Liver (tissue), 9 donors: ENCODE data around the gene NCKIPSD. TPM values are rescaled to one million over a fixed set of nuclear protein-coding genes. Genes with fewer than 3 reads are reported as not detected.

ENCODE experiments used
- DNase-seq: peaks from one replicate; pipeline ENCODE4 v3.0.0-alpha.2; 2017; ENCODE audit warnings: low spot score
- H3K27ac ChIP-seq, 2 donors: one replicate each; pipeline ENCODE4 v1.7.0; 2013; ENCODE audit warnings: inconsistent platforms in 2 of 2, low read length in 2 of 2, control low read depth in 1 of 2, low read depth in 1 of 2, mild to moderate bottlenecking in 1 of 2
- H3K27me3 ChIP-seq, 4 donors: one replicate each; pipeline versions ENCODE4 v1.6.1 to v1.7.0; 2013; ENCODE audit warnings: low read length in 3 of 4, inconsistent platforms in 1 of 4, mild to moderate bottlenecking in 1 of 4, moderate library complexity in 1 of 4; ENCODE audit not compliant: control insufficient read depth in 4 of 4, insufficient read depth in 4 of 4
- H3K36me3 ChIP-seq, 4 donors: one replicate each; pipeline versions ENCODE4 v1.6.1 to v1.7.0; 2013; ENCODE audit warnings: low read length in 3 of 4, mild to moderate bottlenecking in 3 of 4, low read depth in 1 of 4, moderate library complexity in 1 of 4; ENCODE audit not compliant: control insufficient read depth in 4 of 4, insufficient read depth in 3 of 4
- H3K4me1 ChIP-seq, 4 donors: one replicate each; pipeline versions ENCODE4 v1.6.1 to v1.7.0; 2013; ENCODE audit warnings: low read length in 3 of 4, mild to moderate bottlenecking in 3 of 4, moderate library complexity in 1 of 4; ENCODE audit not compliant: control insufficient read depth in 4 of 4, insufficient read depth in 4 of 4
- H3K4me3 ChIP-seq, 3 donors: one replicate each; pipeline versions ENCODE4 v1.6.1 to v1.7.0; 2013; ENCODE audit warnings: low read length in 3 of 3, control low read depth in 1 of 3, low read depth in 1 of 3, mild to moderate bottlenecking in 1 of 3
- H3K9ac ChIP-seq, 2 donors: one replicate each; pipeline ENCODE4 v1.7.0; 2013; ENCODE audit warnings: low read length in 2 of 2, mild to moderate bottlenecking in 2 of 2, moderate library complexity in 2 of 2, control low read depth in 1 of 2, low read depth in 1 of 2
- H3K9me3 ChIP-seq, 4 donors: one replicate each; pipeline versions ENCODE4 v1.6.1 to v1.7.0; 2013; ENCODE audit warnings: low read length in 3 of 4; ENCODE audit not compliant: control insufficient read depth in 4 of 4
- ATF3 ChIP-seq: IDR thresholded peaks from 2 replicates; pipeline ENCODE4 v1.6.1; 2016; ENCODE audit warnings: antibody characterized with exemption
- EGR1 ChIP-seq, 2 donors: IDR thresholded peaks; 2 replicates each; pipeline ENCODE4 v1.6.1; 2016 to 2018; ENCODE audit warnings: antibody characterized with exemption in 2 of 2, low read depth in 2 of 2
- FOXA1 ChIP-seq: IDR thresholded peaks from 2 replicates; pipeline ENCODE4 v1.6.1; 2016; ENCODE audit warnings: antibody characterized with exemption
- FOXA2 ChIP-seq: IDR thresholded peaks from 2 replicates; pipeline ENCODE4 v1.6.1; 2016; ENCODE audit warnings: antibody characterized with exemption
- GABPA ChIP-seq, 2 donors: IDR thresholded peaks in 1 of 2; conservative IDR thresholded peaks in 1 of 2; 2 replicates each; pipeline ENCODE4 v1.6.1; 2016; ENCODE audit warnings: antibody characterized with exemption in 2 of 2, mild to moderate bottlenecking in 1 of 2, moderate library complexity in 1 of 2
- HNF4A ChIP-seq, 2 donors: conservative IDR thresholded peaks; 2 replicates each; pipeline ENCODE4 v1.6.1; 2016; ENCODE audit warnings: antibody characterized with exemption in 2 of 2, mild to moderate bottlenecking in 2 of 2
- HNF4G ChIP-seq: IDR thresholded peaks from 2 replicates; pipeline ENCODE4 v1.6.1; 2016; ENCODE audit warnings: antibody characterized with exemption
- MAX ChIP-seq: IDR thresholded peaks from 2 replicates; pipeline ENCODE4 v1.6.1; 2016; ENCODE audit warnings: antibody characterized with exemption
- NR2F2 ChIP-seq: IDR thresholded peaks from 2 replicates; pipeline ENCODE4 v1.6.1; 2016; ENCODE audit warnings: antibody characterized with exemption
- RAD21 ChIP-seq, 2 donors: IDR thresholded peaks; 2 replicates each; pipeline ENCODE4 v1.6.1; 2016; ENCODE audit warnings: antibody characterized with exemption in 2 of 2, mild to moderate bottlenecking in 2 of 2
- REST ChIP-seq: IDR thresholded peaks from 2 replicates; pipeline ENCODE4 v1.6.1; 2016; ENCODE audit warnings: antibody characterized with exemption, mild to moderate bottlenecking
- RXRA ChIP-seq, 2 donors: IDR thresholded peaks; 2 replicates each; pipeline ENCODE4 v1.6.1; 2017 to 2018; ENCODE audit warnings: antibody characterized with exemption in 2 of 2, mild to moderate bottlenecking in 1 of 2
- SP1 ChIP-seq: IDR thresholded peaks from 2 replicates; pipeline ENCODE4 v1.6.1; 2018; ENCODE audit warnings: antibody characterized with exemption, mild to moderate bottlenecking
- TAF1 ChIP-seq: conservative IDR thresholded peaks from 2 replicates; pipeline ENCODE4 v1.6.1; 2016; ENCODE audit warnings: antibody characterized with exemption, mild to moderate bottlenecking
- YY1 ChIP-seq: IDR thresholded peaks from 2 replicates; pipeline ENCODE4 v1.6.1; 2016; ENCODE audit warnings: antibody characterized with exemption, mild to moderate bottlenecking
- ZBTB33 ChIP-seq: IDR thresholded peaks from 2 replicates; pipeline ENCODE4 v1.6.1; 2016; ENCODE audit warnings: antibody characterized with exemption
- WGBS: extraction: QIAGEN DNeasy Blood & Tissue Kit; methylation state at CpG from one replicate; pipeline ENCODE4 v1.1.7; 2013; 5-methylcytosine and 5-hydroxymethylcytosine counted together
- polyA plus RNA-seq, 2 donors: library from polyadenylated mRNA; stranded (reverse) in 1 of 2; unstranded in 1 of 2; fragments of 200-250 nt in 1 of 2; fragments of >200 nt in 1 of 2; fragmentation: Nextera tagmentation in 1 of 2; extraction: Ambion mirVana in 1 of 2; gene quantifications; one replicate each; pipeline versions ENCODE4 v1.2.1 to v1.2.3, GENCODE V29; 2013 to 2015
- total RNA-seq, 2 donors: library from RNA; depleted of rRNA; stranded (reverse); fragments of >200 nt; gene quantifications; one replicate each; pipeline ENCODE4 v1.2.3, GENCODE V29; 2014
- donor health status: healthy.
- donor health status: healthy.
- donor health status: healthy.
- donor health status: healthy.
- donor health status: healthy.

NCKIPSD gene
- total and polyA plus RNA-seq, 4 donors, result 5.9 to 12.9 (median 8.7) TPM

- Histone ChIP-seq H3K27me3 (no peaks in the 10 kb centered on the region), H3K9me3 (no peaks in the 10 kb centered on the region), H3K4me3 (no peak overlapping the region), H3K4me1 (peaks cover 3 to 14% (median 9%) of the 10 kb centered on the region in 4 donors), H3K9ac (no peak overlapping the region), H3K36me3 (peaks cover 4 to 49% (median 11%) of the 10 kb centered on the region in 4 donors), H3K27ac (no peak overlapping the region)
- TF ChIP-seq RXRA (IDR thresholded peaks at IDR 0.05) (no peak), FOXA2 (no peak), NR2F2 (no peak), FOXA1 (no peak), EGR1 (IDR thresholded peaks at IDR 0.05; ENCODE audit: low read depth in 2 of 2) (no peak), HNF4A (conservative IDR thresholded peaks at IDR 0.05) (no peak)
- WGBS, result 97% methylated on average over 12 of the region's 12 CpGs
- DNase-seq, result no peak
Observed at GRCh38 chr3:48629894-48630293, 55.8 kb downstream of the NCKIPSD start.

GRCh38 chr3:48628277-48629017 is 57.3 kb downstream of the NCKIPSD start:
- no peaks in the 10 kb centered on the region for H3K4me1 ChIP-seq
- 91% methylated on average over 13 of the region's 13 CpGs for WGBS
- DNase-seq, result no peak
- H3K9me3 ChIP-seq, result no peaks in the 10 kb centered on the region
- TF ChIP-seq ATF3 (no peak), NR2F2 (no peak), FOXA2 (no peak), HNF4G (no peak), GABPA (IDR thresholded peaks at IDR 0.05 in 1 of 2, conservative IDR thresholded peaks at IDR 0.05 in 1 of 2) (no peak), ZBTB33 (no peak), EGR1 (IDR thresholded peaks at IDR 0.05; ENCODE audit: low read depth in 2 of 2) (no peak)
- H3K9ac ChIP-seq, result no peak overlapping the region
- peaks cover 4 to 49% (median 11%) of the 10 kb centered on the region in 4 donors for H3K36me3 ChIP-seq
- no peak overlapping the region for H3K27ac ChIP-seq
- no peaks in the 10 kb centered on the region for H3K27me3 ChIP-seq
- no peak overlapping the region for H3K4me3 ChIP-seq

GRCh38 chr3:48625600-48625999 is 60.1 kb downstream of the NCKIPSD start:
- Histone ChIP-seq H3K27ac (no peak overlapping the region), H3K9ac (no peak overlapping the region), H3K36me3 (peaks cover 4 to 40% (median 9%) of the 10 kb centered on the region in 4 donors), H3K4me3 (no peak overlapping the region), H3K4me1 (no peaks in the 10 kb centered on the region), H3K27me3 (no peaks in the 10 kb centered on the region), H3K9me3 (no peaks in the 10 kb centered on the region)
- no peak for DNase-seq
- WGBS, result 97% methylated on average over 6 of the region's 6 CpGs
- TF ChIP-seq RXRA (IDR thresholded peaks at IDR 0.05) (no peak), NR2F2 (no peak), SP1 (no peak), EGR1 (IDR thresholded peaks at IDR 0.05; ENCODE audit: low read depth in 2 of 2) (no peak), REST (no peak), RAD21 (IDR thresholded peaks at IDR 0.05) (no peak), YY1 (no peak), MAX (no peak), ATF3 (no peak), HNF4G (no peak), HNF4A (conservative IDR thresholded peaks at IDR 0.05) (no peak), TAF1 (no peak), FOXA1 (no peak), ZBTB33 (no peak)
